ENCODE measurements around the gene SPINK1. TPM values are rescaled to one million over a fixed set of nuclear protein-coding genes. Genes with fewer than 3 reads are reported as not detected.

Gene SPINK1
- total and polyA plus RNA-seq, 2 of the 13 experiments (the other 11 are each of a cell fraction or from before 2014, with no cell fraction given) = 14.7 to 17.1 TPM

DNA sequence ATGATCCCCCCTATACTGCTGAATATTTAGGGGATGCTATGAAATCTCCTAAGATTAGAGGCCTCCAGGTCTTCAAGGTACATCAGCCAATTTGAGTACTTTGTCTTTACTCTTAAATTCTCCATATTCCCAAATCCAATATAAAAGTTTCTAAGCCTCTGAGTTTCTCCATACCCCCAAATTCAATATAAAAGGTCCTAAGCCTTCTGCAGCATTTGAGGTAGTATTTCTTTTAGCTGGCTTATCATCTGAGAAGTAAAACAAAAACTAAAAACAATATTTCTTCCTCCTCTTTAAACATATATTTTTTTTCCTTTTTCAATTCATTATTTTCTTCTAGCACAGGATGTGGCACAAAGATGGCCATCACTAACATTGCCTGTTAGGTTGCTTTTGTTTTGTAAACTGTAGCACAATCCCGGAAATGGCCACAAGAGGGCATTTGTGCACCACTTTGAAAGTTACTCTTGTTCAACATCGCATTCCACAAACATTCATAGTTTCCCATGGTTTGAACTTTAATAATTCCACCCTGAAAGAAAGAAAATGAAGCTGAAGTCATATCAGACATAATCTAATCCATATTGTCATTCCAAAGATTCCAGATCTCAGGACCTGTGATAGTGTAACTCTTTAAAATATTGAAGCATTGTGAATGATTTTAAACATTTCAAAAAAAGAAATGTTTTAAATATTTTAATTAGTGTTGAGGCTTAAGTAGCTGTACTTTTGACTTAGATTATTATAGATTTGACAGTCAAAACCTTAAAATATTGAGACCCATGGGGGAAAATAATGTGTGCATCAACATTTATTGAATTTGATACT lies 26.0 kb upstream of the SPINK1 start (continued):
- TF ChIP-seq, protein P1, sequence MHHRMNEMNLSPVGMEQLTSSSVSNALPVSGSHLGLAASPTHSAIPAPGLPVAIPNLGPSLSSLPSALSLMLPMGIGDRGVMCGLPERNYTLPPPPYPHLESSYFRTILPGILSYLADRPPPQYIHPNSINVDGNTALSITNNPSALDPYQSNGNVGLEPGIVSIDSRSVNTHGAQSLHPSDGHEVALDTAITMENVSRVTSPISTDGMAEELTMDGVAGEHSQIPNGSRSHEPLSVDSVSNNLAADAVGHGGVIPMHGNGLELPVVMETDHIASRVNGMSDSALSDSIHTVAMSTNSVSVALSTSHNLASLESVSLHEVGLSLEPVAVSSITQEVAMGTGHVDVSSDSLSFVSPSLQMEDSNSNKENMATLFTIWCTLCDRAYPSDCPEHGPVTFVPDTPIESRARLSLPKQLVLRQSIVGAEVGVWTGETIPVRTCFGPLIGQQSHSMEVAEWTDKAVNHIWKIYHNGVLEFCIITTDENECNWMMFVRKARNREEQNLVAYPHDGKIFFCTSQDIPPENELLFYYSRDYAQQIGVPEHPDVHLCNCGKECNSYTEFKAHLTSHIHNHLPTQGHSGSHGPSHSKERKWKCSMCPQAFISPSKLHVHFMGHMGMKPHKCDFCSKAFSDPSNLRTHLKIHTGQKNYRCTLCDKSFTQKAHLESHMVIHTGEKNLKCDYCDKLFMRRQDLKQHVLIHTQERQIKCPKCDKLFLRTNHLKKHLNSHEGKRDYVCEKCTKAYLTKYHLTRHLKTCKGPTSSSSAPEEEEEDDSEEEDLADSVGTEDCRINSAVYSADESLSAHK (CRISPR knock-in tag; IDR thresholded peaks at IDR 0.05; ENCODE audit: borderline replicate concordance) = no peak
- no peak for TF ChIP-seq KAT8 (CRISPR knock-in tag; IDR thresholded peaks at IDR 0.05)
- no peak for TF ChIP-seq ZNF543 (CRISPR knock-in tag; IDR thresholded peaks at IDR 0.05)
- no peak for TF ChIP-seq TOE1 (CRISPR knock-in tag; IDR thresholded peaks at IDR 0.05)
- no peak for TF ChIP-seq ZMYM2 (CRISPR knock-in tag; IDR thresholded peaks at IDR 0.05)
- peak; percentile 62 for TF ChIP-seq STAG1 (CRISPR knock-in tag; IDR thresholded peaks at IDR 0.05)
- no peak for TF ChIP-seq BCL6 (CRISPR knock-in tag; IDR thresholded peaks at IDR 0.05)
- TF ChIP-seq ZFAT (CRISPR knock-in tag; conservative IDR thresholded peaks at IDR 0.05) = no peak
- no peak for TF ChIP-seq SOX5 (CRISPR knock-in tag; IDR thresholded peaks at IDR 0.05; ENCODE audit: borderline replicate concordance)
- no peak for TF ChIP-seq ZNF616 (CRISPR knock-in tag; IDR thresholded peaks at IDR 0.05; ENCODE audit: low read depth)
- TF ChIP-seq MAF1 (CRISPR knock-in tag; IDR thresholded peaks at IDR 0.05; ENCODE audit: borderline replicate concordance) = no peak
- TF ChIP-seq KDM2A (CRISPR knock-in tag; IDR thresholded peaks at IDR 0.05; ENCODE audit: borderline replicate concordance, low read depth) = no peak
- no peak for TF ChIP-seq ZNF234 (CRISPR knock-in tag; conservative IDR thresholded peaks at IDR 0.05)
- no peak for TF ChIP-seq SAFB2 (CRISPR knock-in tag; IDR thresholded peaks at IDR 0.05; ENCODE audit: borderline replicate concordance, low read depth)
- TF ChIP-seq, protein P2, sequence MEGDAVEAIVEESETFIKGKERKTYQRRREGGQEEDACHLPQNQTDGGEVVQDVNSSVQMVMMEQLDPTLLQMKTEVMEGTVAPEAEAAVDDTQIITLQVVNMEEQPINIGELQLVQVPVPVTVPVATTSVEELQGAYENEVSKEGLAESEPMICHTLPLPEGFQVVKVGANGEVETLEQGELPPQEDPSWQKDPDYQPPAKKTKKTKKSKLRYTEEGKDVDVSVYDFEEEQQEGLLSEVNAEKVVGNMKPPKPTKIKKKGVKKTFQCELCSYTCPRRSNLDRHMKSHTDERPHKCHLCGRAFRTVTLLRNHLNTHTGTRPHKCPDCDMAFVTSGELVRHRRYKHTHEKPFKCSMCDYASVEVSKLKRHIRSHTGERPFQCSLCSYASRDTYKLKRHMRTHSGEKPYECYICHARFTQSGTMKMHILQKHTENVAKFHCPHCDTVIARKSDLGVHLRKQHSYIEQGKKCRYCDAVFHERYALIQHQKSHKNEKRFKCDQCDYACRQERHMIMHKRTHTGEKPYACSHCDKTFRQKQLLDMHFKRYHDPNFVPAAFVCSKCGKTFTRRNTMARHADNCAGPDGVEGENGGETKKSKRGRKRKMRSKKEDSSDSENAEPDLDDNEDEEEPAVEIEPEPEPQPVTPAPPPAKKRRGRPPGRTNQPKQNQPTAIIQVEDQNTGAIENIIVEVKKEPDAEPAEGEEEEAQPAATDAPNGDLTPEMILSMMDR (CRISPR knock-in tag; IDR thresholded peaks at IDR 0.05) = peak; percentile 73
- TF ChIP-seq RARA (CRISPR knock-in tag; IDR thresholded peaks at IDR 0.05) = no peak
- TF ChIP-seq ZNF143 (CRISPR knock-in tag; IDR thresholded peaks at IDR 0.05) = no peak
- TF ChIP-seq, protein P3, sequence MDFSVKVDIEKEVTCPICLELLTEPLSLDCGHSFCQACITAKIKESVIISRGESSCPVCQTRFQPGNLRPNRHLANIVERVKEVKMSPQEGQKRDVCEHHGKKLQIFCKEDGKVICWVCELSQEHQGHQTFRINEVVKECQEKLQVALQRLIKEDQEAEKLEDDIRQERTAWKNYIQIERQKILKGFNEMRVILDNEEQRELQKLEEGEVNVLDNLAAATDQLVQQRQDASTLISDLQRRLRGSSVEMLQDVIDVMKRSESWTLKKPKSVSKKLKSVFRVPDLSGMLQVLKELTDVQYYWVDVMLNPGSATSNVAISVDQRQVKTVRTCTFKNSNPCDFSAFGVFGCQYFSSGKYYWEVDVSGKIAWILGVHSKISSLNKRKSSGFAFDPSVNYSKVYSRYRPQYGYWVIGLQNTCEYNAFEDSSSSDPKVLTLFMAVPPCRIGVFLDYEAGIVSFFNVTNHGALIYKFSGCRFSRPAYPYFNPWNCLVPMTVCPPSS (IDR thresholded peaks at IDR 0.05) = no peak
- no peak for TF ChIP-seq E2F1 (CRISPR knock-in tag; IDR thresholded peaks at IDR 0.05)
- TF ChIP-seq U2AF1 (optimal IDR thresholded peaks at IDR 0.05; ENCODE audit: low read depth, low read length) = no peak

Measured in HepG2 (cell line).